GM23338 (cell line): Measurements from ENCODE around the gene PCMT1. TPM values are rescaled to one million over a fixed set of nuclear protein-coding genes. Genes with fewer than 3 reads are reported as not detected.

ENCODE experiments used
- ATAC-seq: fragments of 200-7000 bp; cut with Tn5 transposase; 3 replicates; pipeline ENCODE4 v1.9.1; 2020
- DNase-seq: peaks from one replicate; pipeline ENCODE4 v3.0.0-alpha.2; 2015; ENCODE audit warnings: low spot score
- H2AFZ ChIP-seq: fragments of 200-600 bp; sonication (generic); 2 replicates; pipeline ENCODE4 v1.8.0; 2016; ENCODE audit warnings: antibody characterized with exemption, mild to moderate bottlenecking, moderate library complexity
- H3F3A ChIP-seq: fragments of 200-600 bp; sonication (generic); replicated peaks from 2 replicates; pipeline ENCODE4 v1.8.0; 2017; ENCODE audit warnings: antibody characterized with exemption, mixed run types, low read depth
- H3K27ac ChIP-seq: fragments of 200-600 bp; sonication (generic); 2 replicates; pipeline ENCODE4 v1.6.1; 2016; ENCODE audit warnings: low read depth
- H3K27me3 ChIP-seq: fragments of 200-600 bp; sonication (generic); 2 replicates; pipeline ENCODE4 v1.8.0; 2016; ENCODE audit warnings: mild to moderate bottlenecking, mixed run types, moderate library complexity; ENCODE audit not compliant: insufficient read depth
- H3K36me3 ChIP-seq: fragments of 200-600 bp; sonication (generic); 2 replicates; pipeline ENCODE4 v1.8.0; 2016; ENCODE audit warnings: mild to moderate bottlenecking; ENCODE audit not compliant: insufficient read depth
- H3K4me1 ChIP-seq: fragments of 200-600 bp; sonication (generic); 2 replicates; pipeline ENCODE4 v1.8.0; 2016; ENCODE audit warnings: mild to moderate bottlenecking, moderate library complexity; ENCODE audit not compliant: insufficient read depth
- H3K4me2 ChIP-seq: fragments of 200-600 bp; sonication (generic); 2 replicates; pipeline ENCODE4 v1.7.1; 2017; ENCODE audit warnings: mixed run types
- H3K4me3 ChIP-seq: fragments of 200-600 bp; sonication (generic); 2 replicates; pipeline ENCODE4 v1.6.1; 2016; ENCODE audit warnings: mixed run types
- H3K79me2 ChIP-seq: fragments of 200-600 bp; sonication (generic); replicated peaks from 2 replicates; pipeline ENCODE4 v1.8.0; 2017; ENCODE audit warnings: mild to moderate bottlenecking; ENCODE audit not compliant: insufficient read depth
- H3K9me2 ChIP-seq: fragments of 200-600 bp; sonication (generic); 2 replicates; pipeline ENCODE4 v1.8.0; 2017; ENCODE audit not compliant: insufficient read depth
- H4K20me1 ChIP-seq: fragments of 200-600 bp; sonication (generic); replicated peaks from 2 replicates; pipeline ENCODE4 v1.8.0; 2017; ENCODE audit warnings: mild to moderate bottlenecking; ENCODE audit not compliant: insufficient read depth
- H3K27ac Mint-ChIP-seq: 2 replicates; pipeline ENCODE4 v1.8.0; 2020; ENCODE audit warnings: inconsistent platforms, mild to moderate bottlenecking, moderate library complexity, mixed read lengths
- H3K27me3 Mint-ChIP-seq: 3 replicates; pipeline ENCODE4 v1.8.0; 2022; ENCODE audit warnings: low read depth, mild to moderate bottlenecking, moderate library complexity, mixed read lengths, inconsistent platforms; ENCODE audit not compliant: insufficient read depth, poor library complexity
- H3K36me3 Mint-ChIP-seq: 3 replicates; pipeline ENCODE4 v1.8.0; 2021; ENCODE audit warnings: low read depth, mild to moderate bottlenecking, inconsistent platforms, moderate library complexity, mixed read lengths
- H3K4me1 Mint-ChIP-seq: 3 replicates; pipeline ENCODE4 v1.8.0; 2020; ENCODE audit warnings: mild to moderate bottlenecking, inconsistent platforms, mixed read lengths
- H3K4me3 Mint-ChIP-seq: 3 replicates; pipeline ENCODE4 v1.8.0; 2021; ENCODE audit warnings: moderate library complexity, mild to moderate bottlenecking, inconsistent platforms, mixed read lengths
- H3K9me3 Mint-ChIP-seq: 3 replicates; pipeline ENCODE4 v1.8.0; 2020; ENCODE audit warnings: moderate library complexity, mild to moderate bottlenecking, inconsistent platforms, mixed read lengths
- CREB1 ChIP-seq: fragments of 250-450 bp; sonication (Bioruptor Pico); IDR thresholded peaks from 2 replicates; pipeline ENCODE4 v1.5.0; 2020; ENCODE audit warnings: low read depth, mild to moderate bottlenecking, moderate library complexity
- POLR2AphosphoS5 ChIP-seq: IDR thresholded peaks from 2 replicates; pipeline ENCODE4 v1.6.1; 2016; ENCODE audit warnings: antibody characterized with exemption, low read depth
- long read RNA-seq: library from polyadenylated mRNA; unstranded; transcript quantifications from one replicate; pipeline ENCODE4 v2.0.0, GENCODE V29; 2020; ENCODE audit not compliant: unreplicated experiment
- polyA plus RNA-seq: library from polyadenylated mRNA; unstranded; fragments of >200 nt; fragmentation: Nextera tagmentation; extraction: Ambion mirVana; gene quantifications from 2 replicates; pipeline ENCODE4 v1.2.1, GENCODE V29; 2016
- total RNA-seq: library from RNA; depleted of rRNA; stranded (reverse); fragments of >200 nt; shearing (Covaris generic); gene quantifications from 2 replicates; pipeline ENCODE4 v1.2.3, GENCODE V29; 2014; rRNA removed
- TF ChIP-seq, protein P1 (sequence below): IDR thresholded peaks from one replicate; pipeline ENCODE4 v1.6.1; 2018; ENCODE audit warnings: antibody characterized with exemption; ENCODE audit not compliant: unreplicated experiment
- TF ChIP-seq, protein P2 (sequence below): fragments of 250-450 bp; sonication (Bioruptor Pico); IDR thresholded peaks from 2 replicates; pipeline ENCODE4 v1.5.0; 2020; ENCODE audit warnings: mild to moderate bottlenecking, moderate library complexity

Gene PCMT1
- total RNA-seq, result 161 and 168 TPM in 2 replicates
- polyA plus RNA-seq, result 79.5 and 87.6 TPM in 2 replicates
- long read RNA-seq, transcript PCMT1-205 (8 exons, 1,984 nt), result minor isoform, 14 of 89 reads
- long read RNA-seq, transcript PCMT1-203 (8 exons, 1,938 nt), result major isoform, 37 of 89 reads
- long read RNA-seq, transcript PCMT1-201 (7 exons, 1,293 nt), result minor isoform, 33 of 89 reads
- long read RNA-seq, partial matches to known transcripts, result 0 of 89 reads
- long read RNA-seq, other reads (novel, unspliced or antisense), result 5 of 89 reads

DNA sequence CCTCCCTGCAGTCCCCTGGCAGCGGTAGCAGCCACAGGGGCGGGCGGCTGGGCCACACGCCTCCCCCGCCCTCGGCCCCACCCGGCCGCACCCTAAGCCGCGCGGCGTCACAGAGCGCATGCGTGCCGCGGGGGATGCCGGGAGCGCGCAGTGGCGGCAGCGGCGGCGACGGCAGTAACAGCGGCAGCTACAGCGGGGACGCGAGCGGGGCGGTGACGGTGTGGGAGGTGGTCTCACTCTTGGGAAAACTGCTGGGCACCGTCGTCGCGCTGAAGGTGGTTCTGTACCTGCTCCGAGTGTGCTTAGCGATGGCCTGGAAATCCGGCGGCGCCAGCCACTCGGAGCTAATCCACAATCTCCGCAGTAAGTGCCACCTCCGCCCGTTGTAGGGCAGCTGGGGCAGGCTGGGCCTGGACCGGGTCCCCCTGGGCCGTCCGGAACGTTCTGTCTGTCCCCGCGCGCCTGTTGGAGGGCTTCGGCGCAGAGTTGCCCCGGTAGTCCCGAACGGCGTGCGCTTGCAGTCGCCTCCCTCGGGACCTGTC, at the start of gene PCMT1:
Gene PCMT1 (plus strand): TSS at position 148 of the 542 bp plus-strand sequence. CDS start 161 bp downstream, at position 309.
- H3K4me1 ChIP-seq, result peaks cover 20% of the 10 kb centered on the region; the same call in 1 of the 2 replicates
- H3K36me3 ChIP-seq, result no peaks in the 10 kb centered on the region
- peak; percentile 84 for ATAC-seq
- H3F3A ChIP-seq, result 0 out of 2 replicates have a peak, but pooled peaks cover 4% of the 10 kb centered on the region
- H4K20me1 ChIP-seq, result peaks cover 15% of the 10 kb centered on the region
- peaks cover 3% of the 10 kb centered on the region; the same call in 1 of the 3 replicates for H3K36me3 Mint-ChIP-seq
- H3K9me2 ChIP-seq, result no peaks in the 10 kb centered on the region; the same call in 1 of the 2 replicates
- peak; percentile 93 for DNase-seq
- no peaks in the 10 kb centered on the region for H3K27me3 ChIP-seq
- TF ChIP-seq, protein P1, sequence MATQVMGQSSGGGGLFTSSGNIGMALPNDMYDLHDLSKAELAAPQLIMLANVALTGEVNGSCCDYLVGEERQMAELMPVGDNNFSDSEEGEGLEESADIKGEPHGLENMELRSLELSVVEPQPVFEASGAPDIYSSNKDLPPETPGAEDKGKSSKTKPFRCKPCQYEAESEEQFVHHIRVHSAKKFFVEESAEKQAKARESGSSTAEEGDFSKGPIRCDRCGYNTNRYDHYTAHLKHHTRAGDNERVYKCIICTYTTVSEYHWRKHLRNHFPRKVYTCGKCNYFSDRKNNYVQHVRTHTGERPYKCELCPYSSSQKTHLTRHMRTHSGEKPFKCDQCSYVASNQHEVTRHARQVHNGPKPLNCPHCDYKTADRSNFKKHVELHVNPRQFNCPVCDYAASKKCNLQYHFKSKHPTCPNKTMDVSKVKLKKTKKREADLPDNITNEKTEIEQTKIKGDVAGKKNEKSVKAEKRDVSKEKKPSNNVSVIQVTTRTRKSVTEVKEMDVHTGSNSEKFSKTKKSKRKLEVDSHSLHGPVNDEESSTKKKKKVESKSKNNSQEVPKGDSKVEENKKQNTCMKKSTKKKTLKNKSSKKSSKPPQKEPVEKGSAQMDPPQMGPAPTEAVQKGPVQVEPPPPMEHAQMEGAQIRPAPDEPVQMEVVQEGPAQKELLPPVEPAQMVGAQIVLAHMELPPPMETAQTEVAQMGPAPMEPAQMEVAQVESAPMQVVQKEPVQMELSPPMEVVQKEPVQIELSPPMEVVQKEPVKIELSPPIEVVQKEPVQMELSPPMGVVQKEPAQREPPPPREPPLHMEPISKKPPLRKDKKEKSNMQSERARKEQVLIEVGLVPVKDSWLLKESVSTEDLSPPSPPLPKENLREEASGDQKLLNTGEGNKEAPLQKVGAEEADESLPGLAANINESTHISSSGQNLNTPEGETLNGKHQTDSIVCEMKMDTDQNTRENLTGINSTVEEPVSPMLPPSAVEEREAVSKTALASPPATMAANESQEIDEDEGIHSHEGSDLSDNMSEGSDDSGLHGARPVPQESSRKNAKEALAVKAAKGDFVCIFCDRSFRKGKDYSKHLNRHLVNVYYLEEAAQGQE, result no peak
- TF ChIP-seq, protein P2, sequence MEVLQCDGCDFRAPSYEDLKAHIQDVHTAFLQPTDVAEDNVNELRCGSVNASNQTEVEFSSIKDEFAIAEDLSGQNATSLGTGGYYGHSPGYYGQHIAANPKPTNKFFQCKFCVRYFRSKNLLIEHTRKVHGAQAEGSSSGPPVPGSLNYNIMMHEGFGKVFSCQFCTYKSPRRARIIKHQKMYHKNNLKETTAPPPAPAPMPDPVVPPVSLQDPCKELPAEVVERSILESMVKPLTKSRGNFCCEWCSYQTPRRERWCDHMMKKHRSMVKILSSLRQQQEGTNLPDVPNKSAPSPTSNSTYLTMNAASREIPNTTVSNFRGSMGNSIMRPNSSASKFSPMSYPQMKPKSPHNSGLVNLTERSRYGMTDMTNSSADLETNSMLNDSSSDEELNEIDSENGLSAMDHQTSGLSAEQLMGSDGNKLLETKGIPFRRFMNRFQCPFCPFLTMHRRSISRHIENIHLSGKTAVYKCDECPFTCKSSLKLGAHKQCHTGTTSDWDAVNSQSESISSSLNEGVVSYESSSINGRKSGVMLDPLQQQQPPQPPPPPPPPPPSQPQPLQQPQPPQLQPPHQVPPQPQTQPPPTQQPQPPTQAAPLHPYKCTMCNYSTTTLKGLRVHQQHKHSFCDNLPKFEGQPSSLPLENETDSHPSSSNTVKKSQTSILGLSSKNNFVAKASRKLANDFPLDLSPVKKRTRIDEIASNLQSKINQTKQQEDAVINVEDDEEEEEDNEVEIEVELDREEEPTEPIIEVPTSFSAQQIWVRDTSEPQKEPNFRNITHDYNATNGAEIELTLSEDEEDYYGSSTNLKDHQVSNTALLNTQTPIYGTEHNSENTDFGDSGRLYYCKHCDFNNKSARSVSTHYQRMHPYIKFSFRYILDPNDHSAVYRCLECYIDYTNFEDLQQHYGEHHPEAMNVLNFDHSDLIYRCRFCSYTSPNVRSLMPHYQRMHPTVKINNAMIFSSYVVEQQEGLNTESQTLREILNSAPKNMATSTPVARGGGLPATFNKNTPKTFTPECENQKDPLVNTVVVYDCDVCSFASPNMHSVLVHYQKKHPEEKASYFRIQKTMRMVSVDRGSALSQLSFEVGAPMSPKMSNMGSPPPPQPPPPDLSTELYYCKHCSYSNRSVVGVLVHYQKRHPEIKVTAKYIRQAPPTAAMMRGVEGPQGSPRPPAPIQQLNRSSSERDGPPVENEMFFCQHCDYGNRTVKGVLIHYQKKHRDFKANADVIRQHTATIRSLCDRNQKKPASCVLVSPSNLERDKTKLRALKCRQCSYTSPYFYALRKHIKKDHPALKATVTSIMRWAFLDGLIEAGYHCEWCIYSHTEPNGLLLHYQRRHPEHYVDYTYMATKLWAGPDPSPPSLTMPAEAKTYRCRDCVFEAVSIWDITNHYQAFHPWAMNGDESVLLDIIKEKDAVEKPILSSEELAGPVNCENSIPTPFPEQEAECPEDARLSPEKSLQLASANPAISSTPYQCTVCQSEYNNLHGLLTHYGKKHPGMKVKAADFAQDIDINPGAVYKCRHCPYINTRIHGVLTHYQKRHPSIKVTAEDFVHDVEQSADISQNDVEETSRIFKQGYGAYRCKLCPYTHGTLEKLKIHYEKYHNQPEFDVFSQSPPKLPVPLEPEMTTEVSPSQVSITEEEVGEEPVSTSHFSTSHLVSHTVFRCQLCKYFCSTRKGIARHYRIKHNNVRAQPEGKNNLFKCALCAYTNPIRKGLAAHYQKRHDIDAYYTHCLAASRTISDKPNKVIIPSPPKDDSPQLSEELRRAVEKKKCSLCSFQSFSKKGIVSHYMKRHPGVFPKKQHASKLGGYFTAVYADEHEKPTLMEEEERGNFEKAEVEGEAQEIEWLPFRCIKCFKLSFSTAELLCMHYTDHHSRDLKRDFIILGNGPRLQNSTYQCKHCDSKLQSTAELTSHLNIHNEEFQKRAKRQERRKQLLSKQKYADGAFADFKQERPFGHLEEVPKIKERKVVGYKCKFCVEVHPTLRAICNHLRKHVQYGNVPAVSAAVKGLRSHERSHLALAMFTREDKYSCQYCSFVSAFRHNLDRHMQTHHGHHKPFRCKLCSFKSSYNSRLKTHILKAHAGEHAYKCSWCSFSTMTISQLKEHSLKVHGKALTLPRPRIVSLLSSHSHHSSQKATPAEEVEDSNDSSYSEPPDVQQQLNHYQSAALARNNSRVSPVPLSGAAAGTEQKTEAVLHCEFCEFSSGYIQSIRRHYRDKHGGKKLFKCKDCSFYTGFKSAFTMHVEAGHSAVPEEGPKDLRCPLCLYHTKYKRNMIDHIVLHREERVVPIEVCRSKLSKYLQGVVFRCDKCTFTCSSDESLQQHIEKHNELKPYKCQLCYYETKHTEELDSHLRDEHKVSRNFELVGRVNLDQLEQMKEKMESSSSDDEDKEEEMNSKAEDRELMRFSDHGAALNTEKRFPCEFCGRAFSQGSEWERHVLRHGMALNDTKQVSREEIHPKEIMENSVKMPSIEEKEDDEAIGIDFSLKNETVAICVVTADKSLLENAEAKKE, result no peak
- peak; percentile 96 for TF ChIP-seq POLR2AphosphoS5
- peak; percentile 52; the same call in 1 of the 2 replicates for TF ChIP-seq CREB1
- peaks cover 14% of the 10 kb centered on the region for H3K27me3 Mint-ChIP-seq
- peaks cover 59% of the 10 kb centered on the region for H3K79me2 ChIP-seq
- H3K27ac Mint-ChIP-seq, result peak within 1 kb of the TSS; percentile 83
- H3K4me3 ChIP-seq, result peak within 1 kb of the TSS; percentile 87
- H3K4me2 ChIP-seq, result peak within 1 kb of the TSS; percentile 93
- peak within 1 kb of the TSS; percentile 94 for H3K27ac ChIP-seq
- H3K4me1 Mint-ChIP-seq, result peaks cover 16% of the 10 kb centered on the region
- H3K9me3 Mint-ChIP-seq, result no peaks in the 10 kb centered on the region; the same call in 2 of the 3 replicates
- H3K4me3 Mint-ChIP-seq, result peak within 1 kb of the TSS; percentile 89
- peak within 1 kb of the TSS; percentile 61; the same call in 1 of the 2 replicates for H2AFZ ChIP-seq
